ENCODE results near the gene BUD13.

DNA sequence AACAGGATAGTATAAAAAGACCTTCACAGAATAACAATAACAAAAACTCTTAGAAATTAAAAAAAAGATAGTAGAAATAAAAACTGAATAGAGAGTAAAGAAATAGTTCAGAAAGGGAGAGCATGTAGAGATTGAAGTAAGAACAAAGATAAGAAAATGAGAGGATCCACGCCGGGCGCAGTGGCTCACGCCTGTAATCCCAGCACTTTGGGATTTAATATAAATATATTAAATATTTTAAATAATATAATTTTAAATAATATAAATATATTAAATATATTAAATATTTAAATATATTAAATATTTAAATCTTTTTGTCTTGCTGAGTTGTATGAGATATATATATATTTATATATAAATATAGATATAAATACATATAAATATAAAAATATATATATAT lies 39.3 kb upstream of the BUD13 start:
- TF ChIP-seq, protein P1, sequence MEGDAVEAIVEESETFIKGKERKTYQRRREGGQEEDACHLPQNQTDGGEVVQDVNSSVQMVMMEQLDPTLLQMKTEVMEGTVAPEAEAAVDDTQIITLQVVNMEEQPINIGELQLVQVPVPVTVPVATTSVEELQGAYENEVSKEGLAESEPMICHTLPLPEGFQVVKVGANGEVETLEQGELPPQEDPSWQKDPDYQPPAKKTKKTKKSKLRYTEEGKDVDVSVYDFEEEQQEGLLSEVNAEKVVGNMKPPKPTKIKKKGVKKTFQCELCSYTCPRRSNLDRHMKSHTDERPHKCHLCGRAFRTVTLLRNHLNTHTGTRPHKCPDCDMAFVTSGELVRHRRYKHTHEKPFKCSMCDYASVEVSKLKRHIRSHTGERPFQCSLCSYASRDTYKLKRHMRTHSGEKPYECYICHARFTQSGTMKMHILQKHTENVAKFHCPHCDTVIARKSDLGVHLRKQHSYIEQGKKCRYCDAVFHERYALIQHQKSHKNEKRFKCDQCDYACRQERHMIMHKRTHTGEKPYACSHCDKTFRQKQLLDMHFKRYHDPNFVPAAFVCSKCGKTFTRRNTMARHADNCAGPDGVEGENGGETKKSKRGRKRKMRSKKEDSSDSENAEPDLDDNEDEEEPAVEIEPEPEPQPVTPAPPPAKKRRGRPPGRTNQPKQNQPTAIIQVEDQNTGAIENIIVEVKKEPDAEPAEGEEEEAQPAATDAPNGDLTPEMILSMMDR (IDR thresholded peaks at IDR 0.05), result no peak
- TF ChIP-seq POLR2AphosphoS5 (IDR thresholded peaks at IDR 0.05; ENCODE audit: low read depth, low read length) (no peak), SIN3A (IDR thresholded peaks at IDR 0.05; ENCODE audit: borderline replicate concordance, insufficient read depth, low read depth, low read length) (no peak)
